Inferior parietal cortex (tissue), 1 donor: ENCODE measurements around the gene MAGEA11.
"Not testable (repeated sequence)": the region's sequence is repeated elsewhere in the genome, so short reads cannot be mapped to it uniquely, and the experiment has no call there.

ENCODE experiments used
- DNase-seq: peaks from one replicate; pipeline ENCODE4 v3.0.0-alpha.2; 2016; ENCODE audit errors: extremely low spot score

The MAGEA11 gene

GRCh38 chrX:149717803-149718202, 5.9 kb downstream of the MAGEA11 start:
- no peak for DNase-seq

- DNase-seq, result no peak
These were observed 6.9 kb downstream of the MAGEA11 start for GRCh38 chrX:149718757-149719156.

- DNase-seq, result no peak
These were observed 8.3 kb downstream of the MAGEA11 start for GRCh38 chrX:149720021-149720689.

GRCh38 chrX:149721241-149721640, 9.4 kb downstream of the MAGEA11 start:
- DNase-seq, result not testable (repeated sequence)

- no peak for DNase-seq
These were observed 9.9 kb downstream of the MAGEA11 start for GRCh38 chrX:149721778-149722177.

DNA sequence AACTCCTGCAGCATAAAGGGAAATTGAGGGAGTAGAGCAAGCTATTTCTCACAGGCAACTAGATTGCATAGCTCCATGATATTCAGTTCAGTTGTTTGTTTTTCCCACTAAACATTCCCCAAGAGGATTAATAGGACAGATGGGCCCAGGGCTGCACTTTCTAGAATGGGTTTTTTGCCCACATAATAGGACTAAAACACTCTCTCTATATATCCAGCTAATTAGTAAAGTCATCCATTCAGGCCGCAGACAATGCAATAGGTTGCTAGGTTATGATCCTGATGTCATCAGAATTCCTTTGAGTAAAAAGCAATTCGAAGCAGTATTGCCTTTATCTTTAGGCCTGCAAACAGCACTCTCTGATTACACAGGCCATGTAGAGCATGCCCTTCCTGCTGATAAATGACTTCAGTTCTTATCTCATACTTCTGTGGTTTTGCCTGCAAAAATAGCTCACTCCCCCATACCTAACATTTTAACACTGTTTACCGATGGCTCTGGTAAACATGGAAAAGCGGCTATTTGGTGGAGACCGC, 11.8 kb downstream of the MAGEA11 start:
- not testable (repeated sequence) for DNase-seq

GRCh38 chrX:149727308-149727707, 15.4 kb downstream of the MAGEA11 start:
- not testable (repeated sequence) for DNase-seq

DNA sequence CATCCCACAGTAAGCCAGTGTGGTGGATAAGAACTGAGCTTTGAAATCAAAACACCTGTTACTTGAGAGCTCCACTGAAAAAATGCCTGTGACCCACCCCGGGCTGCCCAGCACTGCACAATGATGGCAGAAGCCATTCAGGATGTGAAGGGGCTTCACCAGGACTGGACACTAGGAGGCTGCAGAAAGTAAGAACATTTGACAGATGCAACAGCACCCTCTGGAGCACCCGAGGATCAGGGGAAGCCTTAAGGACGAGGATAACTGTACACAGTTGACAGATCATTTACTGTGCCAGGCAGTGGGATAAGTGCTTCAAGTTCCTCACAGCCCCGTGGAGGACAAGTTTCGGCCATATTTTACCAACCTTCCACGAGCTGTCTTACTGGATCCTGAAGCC, 30.4 kb downstream of the MAGEA11 start:
- DNase-seq, result not testable (repeated sequence)

GRCh38 chrX:149746390-149747007, 34.6 kb downstream of the MAGEA11 start:
- DNase-seq, result not testable (repeated sequence)

GRCh38 chrX:149757206-149758067, 45.6 kb downstream of the MAGEA11 start:
- no peak for DNase-seq

DNA sequence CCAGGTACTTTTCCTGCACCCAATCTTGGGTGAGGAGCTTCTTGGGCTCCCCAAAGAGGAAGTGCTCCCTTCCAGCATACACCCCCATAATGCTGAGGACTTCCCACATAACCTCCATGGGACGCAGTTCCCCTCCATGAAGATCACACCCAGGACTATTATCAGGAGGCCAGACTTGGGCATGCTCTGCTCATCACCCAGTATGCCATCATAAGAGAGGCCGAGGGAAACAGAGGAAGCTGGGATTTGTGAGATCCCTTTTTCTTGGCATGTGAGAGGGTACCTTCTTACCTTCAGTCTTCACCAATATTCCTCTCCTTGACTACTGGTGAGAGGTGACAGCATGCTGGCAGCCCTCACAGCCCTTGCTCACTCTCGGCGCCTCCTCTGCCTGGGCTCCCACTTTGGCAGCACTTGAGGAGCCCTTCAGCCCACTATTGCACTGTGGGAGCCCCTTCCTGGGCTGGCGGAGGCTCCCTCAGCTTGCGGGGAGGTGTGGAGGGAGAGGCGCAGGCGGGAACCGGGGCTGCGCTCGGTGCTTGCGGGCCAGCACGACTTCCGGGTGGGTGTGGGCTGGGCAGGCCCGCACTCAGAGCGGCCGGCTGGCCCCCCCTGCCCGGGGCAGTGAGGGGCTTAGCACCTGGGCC, 46.3 kb downstream of the MAGEA11 start:
- no peak for DNase-seq

- DNase-seq, result not testable (repeated sequence)
These were observed 46.8 kb downstream of the MAGEA11 start for GRCh38 chrX:149758715-149759078.

GRCh38 chrX:149759824-149760223, 48.0 kb downstream of the MAGEA11 start:
- no peak for DNase-seq

GRCh38 chrX:149760965-149761364, 49.1 kb downstream of the MAGEA11 start:
- no peak for DNase-seq

- DNase-seq, result not testable (repeated sequence)
These were observed 50.2 kb downstream of the MAGEA11 start for GRCh38 chrX:149761858-149762674.

- no peak for DNase-seq
These were observed 51.1 kb downstream of the MAGEA11 start for GRCh38 chrX:149762696-149763614.
